PC-3 (cell line): Measurements from ENCODE around the gene ATXN7L1. TPM values are rescaled to one million over a fixed set of nuclear protein-coding genes. Genes with fewer than 3 reads are reported as not detected.

Experiments used
- ATAC-seq: fragments of 200-7000 bp; cut with Tn5 transposase; 2 replicates; pipeline ENCODE4 v1.9.1; 2020; ENCODE audit warnings: mild to moderate bottlenecking, moderate library complexity
- BruUV-seq: library from RNA; stranded (reverse); fragments of 400-500 nt; replicated peaks from 2 replicates; lab custom pipeline; 2021; lab: Mats Ljungman, UMichigan
- CTCF ChIA-PET: fragments of 300-600 bp; sonication (Branson Sonifier 250); formaldehyde crosslinking; loops from one replicate; lab custom pipeline; 2022; ENCODE audit warnings: antibody characterized with exemption; lab: Charles Lee
- POLR2A ChIA-PET: fragments of 300-600 bp; sonication (Branson Sonifier 250); formaldehyde crosslinking; loops from one replicate; lab custom pipeline; 2022; ENCODE audit warnings: antibody characterized with exemption; ENCODE audit not compliant: unreplicated experiment; lab: Charles Lee
- DNase-seq: peaks from one replicate; pipeline ENCODE4 v3.0.0-alpha.2; 2015
- H2AFZ ChIP-seq: fragments of 300-600 bp; sonication (generic); 2 replicates; pipeline ENCODE4 v1.6.0; 2016; ENCODE audit warnings: antibody characterized with exemption, low read length
- H3F3A ChIP-seq: fragments of 300-600 bp; sonication (generic); one replicate; pipeline ENCODE4 v1.6.0; 2017; ENCODE audit warnings: antibody characterized with exemption, low read length, control low read depth, mild to moderate bottlenecking; ENCODE audit not compliant: unreplicated experiment
- H3K27ac ChIP-seq: fragments of 300-600 bp; sonication (generic); 2 replicates; pipeline ENCODE4 v1.5.1; 2016; ENCODE audit warnings: mild to moderate bottlenecking, low read length
- H3K27me3 ChIP-seq: fragments of 300-600 bp; sonication (generic); 2 replicates; pipeline ENCODE4 v1.6.1; 2016; ENCODE audit warnings: low read length, mixed read lengths
- H3K36me3 ChIP-seq: fragments of 300-600 bp; sonication (generic); 2 replicates; pipeline ENCODE4 v1.6.1; 2016; ENCODE audit warnings: low read depth, mixed run types, low read length, mixed read lengths
- H3K4me1 ChIP-seq: fragments of 300-600 bp; sonication (generic); 2 replicates; pipeline ENCODE4 v1.5.1; 2016; ENCODE audit warnings: low read length; ENCODE audit not compliant: insufficient read depth
- H3K4me2 ChIP-seq: fragments of 300-600 bp; sonication (generic); 2 replicates; pipeline ENCODE4 v1.6.0; 2016; ENCODE audit warnings: low read length
- H3K4me3 ChIP-seq: fragments of 300-600 bp; sonication (generic); 2 replicates; pipeline ENCODE4 v1.5.1; 2016; ENCODE audit warnings: mild to moderate bottlenecking, low read length, mixed read lengths
- H3K79me2 ChIP-seq: fragments of 300-600 bp; sonication (generic); 2 replicates; pipeline ENCODE4 v1.6.1; 2017; ENCODE audit warnings: low read length, mixed read lengths
- H3K9ac ChIP-seq: fragments of 300-600 bp; sonication (generic); 2 replicates; pipeline ENCODE4 v1.6.0; 2016; ENCODE audit warnings: mild to moderate bottlenecking, low read length
- H3K9me2 ChIP-seq: fragments of 300-600 bp; sonication (generic); replicated peaks from 2 replicates; pipeline ENCODE4 v1.6.1; 2016; ENCODE audit warnings: mixed run types, low read length, mixed read lengths
- H3K9me3 ChIP-seq: fragments of 300-600 bp; sonication (generic); 2 replicates; pipeline ENCODE4 v1.6.1; 2016; ENCODE audit warnings: low read length, mixed read lengths
- H4K20me1 ChIP-seq: fragments of 300-600 bp; sonication (generic); 2 replicates; pipeline ENCODE4 v1.6.1; 2016; ENCODE audit warnings: low read length, mixed read lengths
- EZH2 ChIP-seq: fragments of 300-600 bp; sonication (generic); IDR thresholded peaks from one replicate; pipeline ENCODE4 v1.6.1; 2017; ENCODE audit warnings: antibody characterized with exemption, mild to moderate bottlenecking, low read length; ENCODE audit not compliant: unreplicated experiment
- EZH2phosphoT487 ChIP-seq: fragments of 300-600 bp; sonication (generic); IDR thresholded peaks from 2 replicates; pipeline ENCODE4 v1.6.1; 2018; ENCODE audit warnings: mild to moderate bottlenecking, antibody characterized with exemption, low read length, borderline replicate concordance
- intact Hi-C: fragments of 100-400 bp; cut with micrococcal nuclease; formaldehyde crosslinking; loops from 2 replicates; pipeline ENCODE4 v1.9.0; 2023
- total RNA-seq: library from RNA; depleted of rRNA; stranded (reverse); fragments of >200 nt; gene quantifications from 2 replicates; pipeline ENCODE4 v1.2.3, GENCODE V29; 2014
- TF ChIP-seq, protein P1 (sequence below): fragments of 300-600 bp; sonication (generic); conservative IDR thresholded peaks from 2 replicates; pipeline ENCODE4 v1.5.1; 2017; ENCODE audit warnings: antibody characterized with exemption, low read depth, mild to moderate bottlenecking, low read length

ATXN7L1 gene
- total RNA-seq, 1 experiment from 2014 or later: 16.0 TPM

DNA sequence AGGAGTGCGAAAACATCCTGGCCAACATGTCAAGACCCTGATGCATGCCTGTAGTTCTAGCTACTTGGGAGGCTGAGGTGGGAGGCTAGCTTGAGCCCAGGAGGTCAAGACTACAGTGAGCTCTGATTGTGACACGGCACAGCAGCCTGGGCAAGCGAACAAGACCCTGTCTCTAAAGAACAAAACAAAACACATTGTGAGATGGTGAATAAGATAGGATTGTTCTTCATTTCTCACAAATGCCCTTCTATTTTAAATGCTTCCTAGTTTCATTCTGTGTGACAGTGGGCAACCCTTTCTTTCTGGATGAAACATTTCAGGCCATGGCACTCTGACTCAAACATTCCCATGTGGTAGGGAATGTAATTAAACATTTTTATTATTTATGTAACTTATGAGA, 308.6 kb downstream of the ATXN7L1 start:
- H3K79me2 ChIP-seq: no peaks in the 10 kb centered on the region
- no peaks in the 10 kb centered on the region for H3K4me1 ChIP-seq
- ChIA-PET POLR2A (no interaction called here), CTCF (interaction anchor here (1.0 kb wide), 1 partner anchor 21 kb away, joined by 3 read pairs; no protein-coding TSS in a partner anchor)
- H4K20me1 ChIP-seq: no peaks in the 10 kb centered on the region
- no peaks in the 10 kb centered on the region for H3F3A ChIP-seq
- H3K27me3 ChIP-seq: no peaks in the 10 kb centered on the region
- no peak overlapping the region for H3K4me2 ChIP-seq
- TF ChIP-seq, protein P1, sequence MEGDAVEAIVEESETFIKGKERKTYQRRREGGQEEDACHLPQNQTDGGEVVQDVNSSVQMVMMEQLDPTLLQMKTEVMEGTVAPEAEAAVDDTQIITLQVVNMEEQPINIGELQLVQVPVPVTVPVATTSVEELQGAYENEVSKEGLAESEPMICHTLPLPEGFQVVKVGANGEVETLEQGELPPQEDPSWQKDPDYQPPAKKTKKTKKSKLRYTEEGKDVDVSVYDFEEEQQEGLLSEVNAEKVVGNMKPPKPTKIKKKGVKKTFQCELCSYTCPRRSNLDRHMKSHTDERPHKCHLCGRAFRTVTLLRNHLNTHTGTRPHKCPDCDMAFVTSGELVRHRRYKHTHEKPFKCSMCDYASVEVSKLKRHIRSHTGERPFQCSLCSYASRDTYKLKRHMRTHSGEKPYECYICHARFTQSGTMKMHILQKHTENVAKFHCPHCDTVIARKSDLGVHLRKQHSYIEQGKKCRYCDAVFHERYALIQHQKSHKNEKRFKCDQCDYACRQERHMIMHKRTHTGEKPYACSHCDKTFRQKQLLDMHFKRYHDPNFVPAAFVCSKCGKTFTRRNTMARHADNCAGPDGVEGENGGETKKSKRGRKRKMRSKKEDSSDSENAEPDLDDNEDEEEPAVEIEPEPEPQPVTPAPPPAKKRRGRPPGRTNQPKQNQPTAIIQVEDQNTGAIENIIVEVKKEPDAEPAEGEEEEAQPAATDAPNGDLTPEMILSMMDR: no peak
- TF ChIP-seq EZH2 (no peak), EZH2phosphoT487 (no peak)
- intact Hi-C loops: no loop called here
- H3K9me3 ChIP-seq: no peaks in the 10 kb centered on the region
- H3K4me3 ChIP-seq: no peak overlapping the region
- H3K27ac ChIP-seq: no peak overlapping the region
- no peak overlapping the region for H2AFZ ChIP-seq
- H3K9me2 ChIP-seq: no peaks in the 10 kb centered on the region
- ATAC-seq (peak; percentile 61), DNase-seq (no peak)
- no peak overlapping the region for H3K9ac ChIP-seq
- peaks cover 50% of the 10 kb centered on the region for H3K36me3 ChIP-seq
- no TSS peak for BruUV-seq

DNA sequence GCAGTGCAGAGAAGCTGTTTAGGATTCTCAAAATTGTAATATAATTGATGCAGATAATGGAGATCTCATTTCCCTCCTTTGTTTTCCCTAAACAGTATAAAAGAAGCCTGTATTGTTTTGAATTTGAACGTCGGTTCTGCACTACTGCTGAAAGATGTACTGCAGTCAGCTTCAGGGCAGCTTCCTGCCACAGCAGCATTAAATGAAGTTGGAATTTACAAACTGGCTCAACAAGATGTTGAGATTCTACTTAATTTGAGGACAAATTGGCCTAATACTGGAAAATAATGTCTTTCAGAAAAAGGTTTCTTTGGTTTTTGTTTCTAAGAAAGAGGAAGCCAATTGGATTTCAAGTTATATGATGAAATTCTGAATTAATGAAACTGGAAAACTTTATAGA, 309.4 kb downstream of the ATXN7L1 start:
- Histone ChIP-seq H3K27me3 (no peaks in the 10 kb centered on the region), H3F3A (no peaks in the 10 kb centered on the region), H3K27ac (no peak overlapping the region), H3K9me2 (no peaks in the 10 kb centered on the region), H3K79me2 (no peaks in the 10 kb centered on the region), H3K9me3 (no peaks in the 10 kb centered on the region), H3K4me1 (no peaks in the 10 kb centered on the region), H3K4me2 (no peak overlapping the region), H3K4me3 (no peak overlapping the region), H2AFZ (no peak overlapping the region), H3K36me3 (peaks cover 55% of the 10 kb centered on the region), H3K9ac (no peak overlapping the region), H4K20me1 (no peaks in the 10 kb centered on the region)
- no TSS peak for BruUV-seq
- ChIA-PET POLR2A (no interaction called here), CTCF (no interaction called here)
- TF ChIP-seq, protein P1: no peak
- TF ChIP-seq EZH2: no peak
- no peak for TF ChIP-seq EZH2phosphoT487
- no peak for ATAC-seq
- no peak for DNase-seq
- intact Hi-C loops: no loop called here

DNA sequence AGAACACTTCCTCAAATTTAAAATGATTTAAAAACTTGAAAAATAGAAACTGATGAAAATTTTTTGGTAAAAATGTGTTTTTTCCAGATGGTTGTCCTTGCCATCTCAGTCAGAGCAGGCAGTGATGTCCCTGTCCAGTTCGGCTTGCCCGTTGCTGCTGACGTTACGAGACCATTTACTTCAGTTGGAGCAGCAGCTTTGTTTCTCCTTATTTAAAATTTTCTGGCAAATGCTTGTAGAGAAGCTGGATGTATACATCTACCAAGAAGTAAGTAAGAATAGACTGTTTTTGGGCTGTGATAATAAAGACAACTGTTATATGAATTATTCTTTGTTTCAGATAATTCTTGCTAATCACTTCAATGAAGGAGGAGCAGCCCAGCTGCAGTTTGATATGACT, 311.2 kb downstream of the ATXN7L1 start:
- Histone ChIP-seq H2AFZ (no peak overlapping the region), H3K4me2 (no peak overlapping the region), H4K20me1 (no peaks in the 10 kb centered on the region), H3K27me3 (no peaks in the 10 kb centered on the region), H3K79me2 (no peaks in the 10 kb centered on the region), H3K9me3 (no peaks in the 10 kb centered on the region), H3K36me3 (peaks cover 58% of the 10 kb centered on the region), H3K9ac (no peak overlapping the region), H3K9me2 (no peaks in the 10 kb centered on the region), H3K27ac (no peak overlapping the region), H3K4me1 (no peaks in the 10 kb centered on the region), H3F3A (no peaks in the 10 kb centered on the region), H3K4me3 (no peak overlapping the region)
- intact Hi-C loops: no loop called here
- TF ChIP-seq, protein P1: no peak
- TF ChIP-seq EZH2phosphoT487 (no peak), EZH2 (no peak)
- POLR2A ChIA-PET: no interaction called here
- no TSS peak for BruUV-seq
- DNase-seq: no peak
- no peak for ATAC-seq
- CTCF ChIA-PET: no interaction called here
